GM15510 (cell line): ENCODE measurements around the gene LPP.

Source experiments
- POLR2A ChIP-seq: IDR thresholded peaks from 3 replicates; pipeline ENCODE4 v1.6.1; 2011; ENCODE audit warnings: borderline replicate concordance; ENCODE audit not compliant: insufficient read length; ENCODE audit errors: extremely low read depth

LPP gene

DNA sequence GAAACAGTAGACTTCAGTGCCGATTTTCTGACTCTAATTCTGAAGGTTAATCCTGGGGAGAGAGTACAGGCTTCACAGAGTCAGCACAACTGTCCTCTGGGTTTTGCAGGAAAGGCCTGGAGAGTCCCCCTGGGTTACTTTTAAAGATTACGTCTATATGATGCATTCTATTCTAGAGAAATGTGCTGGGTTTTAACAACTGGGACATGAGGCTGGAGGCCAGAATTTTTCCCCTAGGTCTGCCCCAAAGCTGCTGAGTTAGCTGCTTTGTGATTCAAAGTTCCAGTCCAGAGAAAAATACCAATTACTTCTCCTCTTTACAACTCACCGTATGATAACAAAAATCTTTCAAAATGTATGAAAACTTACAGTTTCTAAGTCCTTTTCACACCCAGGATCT is 777.1 kb downstream of the LPP start:
- no peak for TF ChIP-seq POLR2A

- no peak for TF ChIP-seq POLR2A
Measured at GRCh38 chr3:188931531-188931930, 777.6 kb downstream of the LPP start.

GRCh38 chr3:188934989-188935388 is 781.0 kb downstream of the LPP start:
- TF ChIP-seq POLR2A = no peak

DNA sequence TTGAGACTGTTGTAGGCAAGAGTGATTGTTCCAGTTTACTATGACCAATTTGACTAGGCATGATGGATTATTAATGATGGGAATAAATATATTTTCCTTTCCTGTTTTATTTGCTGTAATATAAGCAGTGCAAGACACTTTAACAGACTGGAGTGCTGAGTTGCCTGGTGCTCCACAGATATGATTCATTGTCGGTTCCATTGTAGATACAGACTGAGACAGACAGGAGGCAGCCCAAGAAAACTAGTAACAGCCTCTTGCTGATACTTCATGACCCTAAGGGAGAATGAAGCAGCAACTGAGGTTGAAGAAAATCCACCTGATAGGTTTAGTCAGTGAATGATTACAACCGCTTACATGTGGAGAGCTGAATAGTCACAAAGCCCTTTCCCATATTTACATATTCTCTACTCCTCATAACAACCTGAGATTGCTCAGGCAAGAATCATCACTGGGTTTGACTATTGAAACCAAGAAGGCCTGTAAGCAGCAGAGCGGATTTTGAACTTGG is 782.7 kb downstream of the LPP start:
- TF ChIP-seq POLR2A = no peak

- TF ChIP-seq POLR2A = no peak
Measured at GRCh38 chr3:188937389-188937788, 783.4 kb downstream of the LPP start.

- no peak for TF ChIP-seq POLR2A
Measured at GRCh38 chr3:188938999-188939398, 785.0 kb downstream of the LPP start.

DNA sequence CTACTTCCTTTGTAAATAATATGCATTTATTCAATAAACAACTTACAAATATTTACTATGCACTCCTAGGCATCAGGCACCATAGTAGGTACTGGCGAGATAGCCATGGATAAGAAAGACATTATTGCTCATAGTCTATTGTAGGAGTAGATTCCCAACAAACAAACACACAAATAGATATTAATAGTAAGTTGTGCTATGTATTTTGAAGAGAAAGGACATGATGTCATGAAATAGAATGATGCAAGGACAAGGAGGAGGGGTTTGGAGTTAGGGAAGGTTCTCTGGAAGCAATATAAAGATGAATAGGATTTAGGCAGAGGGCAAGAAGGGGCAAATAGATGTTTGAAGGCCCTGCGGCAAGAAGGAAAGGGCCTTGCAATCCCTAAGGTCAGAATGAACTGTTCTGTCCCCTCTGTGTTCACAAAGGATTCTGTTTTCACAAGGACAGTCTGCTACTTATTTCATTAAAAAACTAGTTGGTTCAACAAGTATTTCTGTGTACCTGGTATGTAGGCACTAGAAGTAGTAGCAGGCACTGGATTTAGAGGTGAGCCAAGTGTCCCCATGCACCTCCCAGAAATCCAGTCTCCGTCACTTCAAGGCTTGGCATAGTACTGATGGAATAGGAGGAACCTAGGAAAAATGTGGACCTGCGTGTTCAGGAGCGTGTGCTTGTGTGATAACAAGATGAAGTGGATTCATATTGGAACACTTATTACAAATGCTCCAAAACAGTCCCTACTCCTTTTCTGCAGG is 786.0 kb downstream of the LPP start:
- TF ChIP-seq POLR2A = no peak
